Activated naive CD8-positive, alpha-beta T cell (primary cell): Measurements from ENCODE around the gene SLC17A3.
A peak's percentile ranks its signal among the peaks of the same experiment; 100 is the strongest.

Source experiments
- H3K27ac Mint-ChIP-seq: one replicate; pipeline ENCODE4 v1.8.0; 2021; ENCODE audit warnings: mixed read lengths
- H3K27me3 Mint-ChIP-seq: one replicate; pipeline ENCODE4 v1.8.0; 2021; ENCODE audit warnings: mixed read lengths
- H3K36me3 Mint-ChIP-seq: one replicate; pipeline ENCODE4 v1.8.0; 2021; ENCODE audit warnings: mixed read lengths
- H3K4me1 Mint-ChIP-seq: one replicate; pipeline ENCODE4 v1.8.0; 2021; ENCODE audit warnings: low read depth, mixed read lengths
- H3K4me3 Mint-ChIP-seq: one replicate; pipeline ENCODE4 v1.8.0; 2021; ENCODE audit warnings: mild to moderate bottlenecking, mixed read lengths
- H3K9me3 Mint-ChIP-seq: one replicate; pipeline ENCODE4 v1.8.0; 2021; ENCODE audit warnings: low read depth, mixed read lengths

SLC17A3 gene

DNA sequence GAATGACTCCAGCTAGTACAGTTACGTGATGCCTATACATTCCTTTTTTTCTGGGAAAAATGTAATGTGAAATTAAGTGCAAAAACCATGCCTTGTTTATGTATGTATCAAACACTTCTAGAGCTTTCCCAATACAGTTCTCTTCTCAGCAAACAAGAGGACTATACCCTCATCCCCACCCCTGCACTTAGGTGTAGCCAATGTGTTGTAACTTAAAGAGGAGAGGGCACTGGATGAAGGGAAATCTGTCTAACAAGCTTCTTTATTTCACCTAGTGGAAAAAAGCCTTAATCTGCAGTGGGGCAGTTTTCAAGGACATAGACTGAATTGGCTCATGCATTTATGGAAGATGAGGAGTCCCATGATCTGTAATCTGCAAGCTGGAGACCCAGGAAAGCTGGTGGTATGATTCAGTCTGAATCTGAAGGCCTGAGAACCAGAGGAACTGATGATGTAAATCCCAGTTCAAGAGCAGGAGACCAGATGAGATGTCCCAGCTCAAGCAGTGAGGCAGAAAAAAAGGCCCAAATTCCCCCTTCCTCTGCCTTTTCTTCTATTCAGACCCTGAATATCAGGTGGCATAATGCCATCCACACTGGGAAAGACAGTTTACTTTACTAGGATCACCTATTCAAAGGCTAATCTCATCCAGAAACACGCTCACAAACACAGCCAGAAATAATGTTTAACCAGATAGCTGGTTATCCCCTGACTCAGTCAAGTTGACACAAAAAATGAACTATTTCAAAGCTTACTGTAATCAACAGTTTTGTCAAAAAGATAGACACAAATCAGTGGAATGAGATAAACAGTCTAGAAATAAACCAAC, 25.8 kb upstream of the SLC17A3 start:
- no peak overlapping the region for H3K4me3 Mint-ChIP-seq
- H3K27ac Mint-ChIP-seq, result no peak overlapping the region
- no peaks in the 10 kb centered on the region for H3K36me3 Mint-ChIP-seq
- H3K27me3 Mint-ChIP-seq, result peaks cover 6% of the 10 kb centered on the region
- H3K9me3 Mint-ChIP-seq, result no peaks in the 10 kb centered on the region
- no peaks in the 10 kb centered on the region for H3K4me1 Mint-ChIP-seq

DNA sequence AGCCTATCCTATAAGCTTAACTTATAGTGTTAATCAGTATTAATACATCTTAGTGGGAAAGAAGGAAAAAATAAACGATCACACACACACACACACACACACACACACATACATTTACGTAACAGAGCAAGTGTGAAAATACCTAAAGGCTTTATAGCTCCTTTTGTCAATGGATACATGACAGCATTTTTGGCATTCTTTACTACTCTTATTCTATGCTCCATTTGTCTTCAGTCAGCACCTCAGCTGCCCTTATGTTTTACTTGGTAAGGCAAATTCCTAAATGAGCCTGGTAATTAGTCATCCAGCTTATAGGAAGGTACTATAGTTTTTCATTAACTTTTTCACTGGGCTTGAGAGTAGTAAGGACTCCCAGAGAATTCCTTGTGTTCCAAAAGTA, 25.1 kb upstream of the SLC17A3 start:
- Mint-ChIP-seq H3K27me3 (peaks cover 6% of the 10 kb centered on the region), H3K9me3 (no peaks in the 10 kb centered on the region), H3K27ac (no peak overlapping the region), H3K36me3 (no peaks in the 10 kb centered on the region), H3K4me3 (no peak overlapping the region), H3K4me1 (no peaks in the 10 kb centered on the region)

DNA sequence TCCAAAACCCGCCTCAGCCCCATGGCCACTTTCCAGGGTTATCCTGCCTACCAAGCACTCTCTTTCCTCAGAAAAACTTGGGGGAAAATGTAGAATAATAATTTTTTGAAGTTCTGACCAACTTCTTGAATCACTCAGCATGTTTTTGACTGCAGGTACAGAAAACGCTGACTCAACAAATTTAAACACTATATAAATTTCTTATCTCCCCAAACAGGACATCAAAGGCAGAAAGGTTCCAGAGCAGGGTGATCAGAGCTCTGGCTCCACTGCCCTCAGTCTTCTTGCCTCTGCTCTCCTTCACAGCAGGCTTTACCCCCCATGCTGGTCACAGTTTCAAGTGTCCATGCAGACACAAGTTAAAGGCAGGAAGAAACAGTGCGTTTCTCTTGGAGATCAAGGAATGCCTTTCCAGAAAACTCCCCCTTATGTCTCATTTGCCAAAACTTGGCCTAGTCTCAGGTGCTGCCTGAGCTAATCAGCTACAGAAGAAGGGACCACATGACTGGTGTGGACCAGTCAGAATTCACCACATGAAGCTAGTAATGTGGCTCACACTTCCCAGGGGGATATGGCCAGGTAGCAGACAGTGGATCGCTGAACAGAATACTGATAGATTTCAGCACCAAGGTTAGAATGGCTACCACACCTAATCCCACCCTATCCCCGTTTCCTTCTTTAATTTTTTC, 24.4 kb upstream of the SLC17A3 start:
- H3K36me3 Mint-ChIP-seq, result no peaks in the 10 kb centered on the region
- H3K4me1 Mint-ChIP-seq, result no peaks in the 10 kb centered on the region
- no peaks in the 10 kb centered on the region for H3K9me3 Mint-ChIP-seq
- H3K27ac Mint-ChIP-seq, result no peak overlapping the region
- H3K4me3 Mint-ChIP-seq, result no peak overlapping the region
- peaks cover 6% of the 10 kb centered on the region for H3K27me3 Mint-ChIP-seq

DNA sequence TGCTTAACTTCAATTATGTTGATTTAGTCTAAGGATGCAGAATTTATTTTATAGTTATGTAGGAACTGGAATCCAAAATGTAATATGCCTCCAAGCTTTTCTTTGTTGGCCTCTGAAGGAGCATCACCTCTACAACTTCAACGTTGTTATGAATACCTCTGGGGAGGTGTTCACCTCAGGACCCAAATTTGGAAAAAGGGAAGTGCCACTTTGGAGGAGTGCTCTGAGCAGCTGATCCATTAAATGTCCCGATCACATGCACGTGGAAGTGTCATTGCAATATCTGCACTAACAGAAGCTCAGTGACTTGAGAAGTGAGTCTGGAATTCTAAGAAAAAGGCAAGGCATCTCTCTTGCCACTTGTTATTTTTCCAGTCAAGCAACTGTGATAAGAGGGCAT, 22.2 kb upstream of the SLC17A3 start:
- H3K4me1 Mint-ChIP-seq, result no peaks in the 10 kb centered on the region
- no peak overlapping the region for H3K4me3 Mint-ChIP-seq
- peaks cover 4% of the 10 kb centered on the region for H3K27me3 Mint-ChIP-seq
- H3K9me3 Mint-ChIP-seq, result no peaks in the 10 kb centered on the region
- no peak overlapping the region for H3K27ac Mint-ChIP-seq
- H3K36me3 Mint-ChIP-seq, result no peaks in the 10 kb centered on the region

DNA sequence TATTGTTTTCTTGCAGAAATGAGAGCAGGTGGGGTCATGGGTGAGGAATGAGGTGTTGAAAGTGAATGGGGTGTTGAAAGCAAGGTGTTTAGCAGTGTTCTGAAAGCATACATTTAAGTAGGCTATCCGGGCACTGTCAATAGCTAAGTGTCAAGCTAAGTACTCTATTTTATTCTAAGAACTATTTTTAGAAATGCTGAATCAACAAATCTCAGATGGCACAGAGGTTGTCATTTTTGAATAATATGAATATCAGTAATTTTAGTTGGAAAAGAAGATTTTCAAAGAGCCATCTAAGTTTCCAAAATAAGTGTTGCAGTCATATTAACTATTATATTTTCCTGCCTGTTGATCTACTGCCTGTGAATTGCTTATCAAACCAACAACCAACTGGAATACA, 21.7 kb upstream of the SLC17A3 start:
- H3K4me1 Mint-ChIP-seq, result no peaks in the 10 kb centered on the region
- peaks cover 4% of the 10 kb centered on the region for H3K27me3 Mint-ChIP-seq
- no peak overlapping the region for H3K27ac Mint-ChIP-seq
- no peaks in the 10 kb centered on the region for H3K36me3 Mint-ChIP-seq
- no peak overlapping the region for H3K4me3 Mint-ChIP-seq
- H3K9me3 Mint-ChIP-seq, result no peaks in the 10 kb centered on the region

DNA sequence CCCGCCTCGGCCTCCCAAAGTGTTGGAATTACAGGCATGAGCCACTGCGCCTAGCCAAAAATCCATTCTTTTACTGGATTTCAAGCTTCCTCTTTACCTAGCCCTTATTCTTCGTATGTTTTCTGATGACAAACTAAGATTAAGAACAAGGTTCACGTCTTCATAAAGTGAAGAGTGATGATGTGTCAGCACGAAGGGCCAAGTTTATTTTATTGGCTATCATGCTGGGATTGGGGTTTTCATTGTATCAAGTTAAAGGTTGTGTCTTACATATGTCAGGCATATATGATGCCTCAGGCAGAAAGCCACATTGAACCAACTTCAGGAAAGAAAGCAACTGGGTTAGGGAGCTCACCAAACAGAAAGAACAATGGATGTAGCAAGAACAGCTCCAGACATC, 19.7 kb upstream of the SLC17A3 start:
- no peak overlapping the region for H3K27ac Mint-ChIP-seq
- no peak overlapping the region for H3K4me3 Mint-ChIP-seq
- H3K36me3 Mint-ChIP-seq, result no peaks in the 10 kb centered on the region
- H3K4me1 Mint-ChIP-seq, result no peaks in the 10 kb centered on the region
- peaks cover 4% of the 10 kb centered on the region for H3K27me3 Mint-ChIP-seq
- no peaks in the 10 kb centered on the region for H3K9me3 Mint-ChIP-seq

DNA sequence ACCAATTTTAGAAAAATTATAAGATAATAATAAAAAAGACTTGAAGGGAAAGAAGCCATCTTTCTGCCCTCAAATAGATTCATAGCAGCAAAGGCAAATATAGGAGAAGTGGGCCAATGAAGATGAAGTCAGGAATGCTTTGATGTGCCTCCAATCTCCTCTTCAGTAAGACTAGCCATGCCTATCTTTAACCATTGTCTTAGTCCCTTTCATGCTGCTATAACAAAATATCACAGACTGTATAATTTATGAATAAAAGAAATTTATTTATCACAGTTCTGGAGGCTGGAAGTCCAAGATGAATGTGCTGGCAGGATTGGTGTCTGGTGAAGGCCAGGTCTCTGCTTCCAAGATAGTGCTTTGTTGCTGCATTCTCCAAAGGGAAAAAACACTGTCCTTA, 18.8 kb upstream of the SLC17A3 start:
- no peaks in the 10 kb centered on the region for H3K27me3 Mint-ChIP-seq
- no peaks in the 10 kb centered on the region for H3K9me3 Mint-ChIP-seq

DNA sequence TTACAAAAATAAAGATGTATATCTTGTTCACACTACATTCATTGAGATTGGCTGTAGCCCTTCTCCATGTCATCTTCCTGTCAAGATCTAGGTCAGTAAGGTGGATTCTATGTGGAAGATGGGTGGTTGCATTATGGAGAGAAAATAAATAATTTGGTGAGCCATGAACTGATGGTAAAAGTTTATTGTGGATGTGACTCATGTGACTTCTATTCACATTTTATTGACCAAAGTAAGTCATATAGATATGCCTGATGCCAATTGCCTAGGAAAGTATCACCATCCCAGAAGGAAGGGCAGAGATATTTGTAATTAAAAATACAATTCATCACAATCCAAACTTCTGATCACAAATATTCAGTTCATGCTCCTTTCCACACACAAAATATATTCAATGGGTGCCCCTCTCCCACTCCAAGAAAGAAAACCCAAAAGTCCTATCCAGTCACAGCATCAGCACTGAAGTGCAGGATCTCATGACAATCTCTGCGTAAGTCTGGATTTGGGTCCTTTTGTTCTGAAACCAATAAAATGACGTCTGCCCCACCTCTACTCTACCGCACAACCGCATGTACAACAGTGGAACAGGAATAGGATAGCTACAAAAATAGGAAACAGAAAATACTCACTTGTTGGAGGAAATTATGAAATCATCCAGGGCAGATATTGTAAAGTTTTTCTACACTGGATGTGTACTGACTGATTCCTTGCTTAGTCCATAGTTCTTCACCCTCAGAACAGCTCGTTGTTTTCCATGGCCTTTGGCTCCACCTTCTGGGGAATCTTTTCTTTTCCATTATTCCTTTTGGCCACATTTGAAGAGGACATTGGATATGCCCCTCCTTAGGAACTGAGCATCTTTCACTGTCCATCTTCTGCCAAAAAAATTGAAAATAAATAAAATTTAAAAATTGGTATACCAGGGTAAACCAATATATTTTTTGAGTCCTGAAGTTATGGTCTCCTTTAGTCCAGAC, 16.1 kb upstream of the SLC17A3 start:
- Mint-ChIP-seq H3K9me3 (no peaks in the 10 kb centered on the region), H3K36me3 (no peaks in the 10 kb centered on the region), H3K27ac (no peak overlapping the region), H3K4me3 (no peak overlapping the region), H3K4me1 (no peaks in the 10 kb centered on the region), H3K27me3 (peaks cover 2% of the 10 kb centered on the region)

More for the DNA sequence above, 18.8 kb upstream of the SLC17A3 start:
- H3K36me3 Mint-ChIP-seq, result no peaks in the 10 kb centered on the region
- H3K4me1 Mint-ChIP-seq, result no peaks in the 10 kb centered on the region
- no peak overlapping the region for H3K27ac Mint-ChIP-seq
- H3K4me3 Mint-ChIP-seq, result no peak overlapping the region

DNA sequence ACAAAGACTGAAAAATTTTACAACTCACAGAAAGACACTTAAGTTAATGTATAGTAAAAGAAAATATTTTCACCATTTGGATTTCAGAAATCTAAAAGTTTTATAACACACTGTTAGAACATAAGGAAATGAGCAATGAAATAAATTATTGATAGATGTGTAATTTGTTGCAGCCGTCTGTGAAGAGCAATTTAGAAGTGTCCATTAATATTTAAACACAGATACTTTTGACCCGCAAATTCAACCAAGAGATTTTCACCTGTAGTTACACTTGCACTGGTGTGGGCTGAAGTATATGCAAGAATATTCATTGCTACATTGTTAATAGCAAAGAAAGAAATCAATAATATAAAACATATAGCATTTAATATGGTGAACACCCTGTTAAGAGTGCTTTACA, 14.6 kb upstream of the SLC17A3 start:
- Mint-ChIP-seq H3K4me1 (no peaks in the 10 kb centered on the region), H3K36me3 (no peaks in the 10 kb centered on the region), H3K27me3 (peaks cover 2% of the 10 kb centered on the region), H3K27ac (no peak overlapping the region), H3K9me3 (no peaks in the 10 kb centered on the region), H3K4me3 (no peak overlapping the region)

DNA sequence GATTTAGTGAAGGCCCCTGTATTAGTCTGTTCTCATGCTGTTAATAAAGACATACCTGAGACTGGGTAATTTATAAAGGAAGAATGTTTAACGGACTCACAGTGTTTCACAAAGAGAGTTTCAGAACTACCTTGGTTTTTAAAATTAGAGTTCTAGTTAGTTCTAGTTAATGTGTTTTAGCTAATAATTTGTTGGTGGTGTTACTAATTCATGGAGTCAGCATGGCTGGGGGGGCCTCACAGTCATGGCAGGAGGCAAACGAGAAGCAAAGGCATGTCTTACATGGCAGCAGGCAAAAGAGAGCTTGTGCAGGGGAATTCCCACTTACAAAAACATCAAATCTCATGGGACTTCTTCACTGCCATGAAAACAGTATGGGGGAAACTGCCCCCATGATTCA, 12.0 kb upstream of the SLC17A3 start:
- Mint-ChIP-seq H3K36me3 (no peaks in the 10 kb centered on the region), H3K27me3 (peaks cover 2% of the 10 kb centered on the region), H3K4me1 (peaks cover 1% of the 10 kb centered on the region), H3K9me3 (no peaks in the 10 kb centered on the region), H3K4me3 (no peak overlapping the region), H3K27ac (no peak overlapping the region)

DNA sequence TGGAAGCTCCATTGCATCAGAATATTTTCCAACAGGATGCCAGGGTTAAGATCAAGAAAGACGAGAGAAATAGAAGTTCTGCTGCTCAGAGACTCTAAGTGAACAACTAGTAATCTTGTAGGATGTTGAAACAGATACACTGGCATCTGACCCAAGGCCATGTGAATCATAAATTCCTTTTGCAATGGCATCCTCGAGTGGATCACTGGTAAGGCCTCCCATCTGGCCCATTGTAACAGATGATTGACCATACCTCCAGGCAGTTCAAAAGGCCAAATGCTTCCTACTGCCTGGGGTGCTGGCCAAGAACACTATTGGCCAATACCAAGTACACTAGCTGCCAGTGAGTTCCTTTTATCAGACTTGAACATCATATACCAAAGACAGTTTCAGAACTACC, 9.9 kb upstream of the SLC17A3 start:
- Mint-ChIP-seq H3K9me3 (no peaks in the 10 kb centered on the region), H3K27ac (no peak overlapping the region), H3K4me1 (peaks cover 1% of the 10 kb centered on the region), H3K4me3 (no peak overlapping the region), H3K36me3 (no peaks in the 10 kb centered on the region), H3K27me3 (peaks cover 2% of the 10 kb centered on the region)

DNA sequence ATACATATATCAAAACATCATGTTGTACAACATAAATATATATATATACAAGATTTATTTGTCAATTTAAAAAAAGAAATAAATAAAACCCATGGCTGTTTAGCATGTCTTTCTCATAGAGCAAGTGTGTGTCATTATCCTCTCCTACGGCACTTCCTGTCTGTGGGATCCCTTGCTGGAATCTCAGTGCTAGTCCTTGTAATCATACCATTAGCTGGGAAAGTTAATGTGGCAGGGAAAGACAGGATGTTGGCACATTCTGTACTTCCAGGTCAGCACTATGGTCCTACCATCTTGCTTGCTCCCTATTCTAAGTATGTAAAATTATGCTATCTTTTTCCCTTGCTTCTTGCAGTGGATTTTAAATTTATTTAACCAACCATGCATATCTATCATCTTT, 9.5 kb upstream of the SLC17A3 start:
- Mint-ChIP-seq H3K4me1 (peaks cover 1% of the 10 kb centered on the region), H3K27me3 (peaks cover 2% of the 10 kb centered on the region), H3K27ac (no peak overlapping the region), H3K4me3 (no peak overlapping the region), H3K36me3 (no peaks in the 10 kb centered on the region), H3K9me3 (no peaks in the 10 kb centered on the region)

DNA sequence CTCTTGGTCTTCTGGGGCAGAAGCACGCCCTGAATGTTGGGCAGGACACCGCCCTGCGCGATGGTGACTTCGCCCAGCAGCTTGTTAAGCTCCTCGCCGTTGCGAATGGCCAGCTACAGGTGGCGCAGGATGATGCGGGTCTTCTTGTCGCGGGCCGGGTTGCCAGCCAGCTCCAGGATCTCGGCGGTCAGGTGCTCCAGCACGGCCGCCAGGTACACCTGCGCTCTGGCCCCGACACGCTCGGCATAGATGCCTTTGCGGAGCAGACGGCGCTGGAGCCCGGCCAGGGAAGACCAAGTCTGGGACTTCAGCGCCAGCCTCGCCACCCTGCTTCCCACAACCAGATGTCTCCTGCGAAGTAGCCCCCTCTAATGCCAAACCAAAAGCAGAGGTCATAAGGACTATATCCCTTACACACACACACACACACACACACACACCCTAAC, 8.0 kb upstream of the SLC17A3 start:
- Mint-ChIP-seq H3K36me3 (no peaks in the 10 kb centered on the region), H3K27ac (no peak overlapping the region), H3K27me3 (peaks cover 3% of the 10 kb centered on the region), H3K4me1 (peaks cover 1% of the 10 kb centered on the region), H3K9me3 (no peaks in the 10 kb centered on the region), H3K4me3 (peak overlapping the region; percentile 74)

DNA sequence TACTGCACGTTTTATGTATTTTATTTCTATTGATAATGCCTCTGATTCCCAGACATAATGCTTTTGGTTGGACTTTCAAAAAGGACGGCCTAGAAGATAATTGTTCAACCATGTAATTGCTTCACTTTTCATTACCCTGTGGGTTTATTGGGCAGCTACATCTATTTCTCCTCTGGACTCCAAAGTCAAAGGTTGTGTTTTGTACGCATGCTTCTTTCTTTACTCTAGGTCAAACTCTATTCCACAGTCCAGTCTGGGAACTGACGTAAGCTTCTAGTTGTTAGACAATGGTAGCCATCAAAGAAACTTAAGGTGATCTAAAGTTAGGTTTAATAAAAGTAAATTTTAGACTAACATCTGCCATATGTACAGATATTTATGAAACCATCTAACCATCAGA, 6.6 kb upstream of the SLC17A3 start:
- Mint-ChIP-seq H3K4me3 (no peak overlapping the region), H3K27me3 (peaks cover 2% of the 10 kb centered on the region), H3K36me3 (no peaks in the 10 kb centered on the region), H3K9me3 (no peaks in the 10 kb centered on the region), H3K4me1 (peaks cover 1% of the 10 kb centered on the region), H3K27ac (no peak overlapping the region)
